ENCODE data around the gene ERVV-1. TPM values are rescaled to one million over a fixed set of nuclear protein-coding genes. Genes with fewer than 3 reads are reported as not detected.

ERVV-1 gene
- polyA plus RNA-seq, 1 donor (not counting 4 experiments of a cell fraction or from before 2014, with no cell fraction given), result not detected

GRCh38 chr19:53047379-53047778 is 33.7 kb downstream of the ERVV-1 start:
- Histone ChIP-seq H3K36me3 (ENCODE audit: control insufficient read depth in 2 of 2, extremely low read depth in 1 of 2, insufficient read depth in 2 of 2, low read length in 2 of 2) (no peaks in the 10 kb centered on the region), H3K9me1 (ENCODE audit: control insufficient read depth, extremely low read depth, insufficient read depth, low read length) (no peaks in the 10 kb centered on the region), H3K4me3 (ENCODE audit: control insufficient read depth in 2 of 3, extremely low read depth in 1 of 3, insufficient read depth in 2 of 3, low read depth in 1 of 3, low read length in 3 of 3) (no peak overlapping the region), H3K27me3 (ENCODE audit: control insufficient read depth, extremely low read depth, insufficient read depth, low read length) (no peaks in the 10 kb centered on the region), H2AFZ (ENCODE audit: control insufficient read depth, low read length) (no peak overlapping the region), H3K27ac (ENCODE audit: control insufficient read depth, insufficient read depth, low read length) (no peak overlapping the region), H3K4me1 (ENCODE audit: control insufficient read depth, extremely low read depth, insufficient read depth, low read length) (no peaks in the 10 kb centered on the region), H3K4me2 (ENCODE audit: control insufficient read depth, extremely low read depth, insufficient read depth, low read depth, low read length) (no peak overlapping the region), H3K79me2 (ENCODE audit: control insufficient read depth, insufficient read depth, low read length) (no peaks in the 10 kb centered on the region), H3K9me3 (ENCODE audit: control insufficient read depth, low read depth, low read length) (no peaks in the 10 kb centered on the region), H4K20me1 (ENCODE audit: control insufficient read depth, extremely low read depth, insufficient read depth, low read length) (no peaks in the 10 kb centered on the region), H3K9ac (ENCODE audit: control insufficient read depth, extremely low read depth, insufficient read depth, low read length) (no peak overlapping the region)
- DNase-seq (ENCODE audit: low read depth, low spot score) (no peak), FAIRE-seq (no peak)
- dilution Hi-C loops (cut with MboI; ENCODE audit: extremely low pct_ligation_motif_present, low sequenced_read_pairs), result no loop called here
- TF ChIP-seq CTCF (optimal IDR thresholded peaks at IDR 0.05 in 1 of 3, IDR thresholded peaks at IDR 0.05 in 1 of 3, conservative IDR thresholded peaks at IDR 0.05 in 1 of 3; ENCODE audit: extremely low read depth in 1 of 3, insufficient read depth in 2 of 3, low read length in 3 of 3) (no peak), EZH2 (IDR thresholded peaks at IDR 0.05; ENCODE audit: low read length) (no peak)

GRCh38 chr19:53055117-53055516 is 41.4 kb downstream of the ERVV-1 start:
- H3K27me3 ChIP-seq (ENCODE audit: control insufficient read depth, extremely low read depth, insufficient read depth, low read length), result no peaks in the 10 kb centered on the region
- dilution Hi-C loops (cut with MboI; ENCODE audit: extremely low pct_ligation_motif_present, low sequenced_read_pairs), result no loop called here
- H3K27ac ChIP-seq (ENCODE audit: control insufficient read depth, insufficient read depth, low read length), result no peak overlapping the region
- H3K9me1 ChIP-seq (ENCODE audit: control insufficient read depth, extremely low read depth, insufficient read depth, low read length), result no peaks in the 10 kb centered on the region
- no peaks in the 10 kb centered on the region for H3K4me1 ChIP-seq (ENCODE audit: control insufficient read depth, extremely low read depth, insufficient read depth, low read length)
- no peaks in the 10 kb centered on the region for H4K20me1 ChIP-seq (ENCODE audit: control insufficient read depth, extremely low read depth, insufficient read depth, low read length)
- no peaks in the 10 kb centered on the region for H3K36me3 ChIP-seq (ENCODE audit: control insufficient read depth in 2 of 2, extremely low read depth in 1 of 2, insufficient read depth in 2 of 2, low read length in 2 of 2)
- H3K9ac ChIP-seq (ENCODE audit: control insufficient read depth, extremely low read depth, insufficient read depth, low read length), result no peak overlapping the region
- TF ChIP-seq EZH2 (IDR thresholded peaks at IDR 0.05; ENCODE audit: low read length) (no peak), CTCF (optimal IDR thresholded peaks at IDR 0.05 in 1 of 3, IDR thresholded peaks at IDR 0.05 in 1 of 3, conservative IDR thresholded peaks at IDR 0.05 in 1 of 3; ENCODE audit: extremely low read depth in 1 of 3, insufficient read depth in 2 of 3, low read length in 3 of 3) (no peak)
- peaks cover 4% of the 10 kb centered on the region for H3K9me3 ChIP-seq (ENCODE audit: control insufficient read depth, low read depth, low read length)
- H3K79me2 ChIP-seq (ENCODE audit: control insufficient read depth, insufficient read depth, low read length), result no peaks in the 10 kb centered on the region
- no peak overlapping the region for H3K4me3 ChIP-seq (ENCODE audit: control insufficient read depth in 2 of 3, extremely low read depth in 1 of 3, insufficient read depth in 2 of 3, low read depth in 1 of 3, low read length in 3 of 3)
- DNase-seq (ENCODE audit: low read depth, low spot score) (no peak), FAIRE-seq (no peak)
- no peak overlapping the region for H3K4me2 ChIP-seq (ENCODE audit: control insufficient read depth, extremely low read depth, insufficient read depth, low read depth, low read length)
- no peak overlapping the region for H2AFZ ChIP-seq (ENCODE audit: control insufficient read depth, low read length)

Data from keratinocyte (primary cell).